Right lobe of liver (tissue), 6 donors: ENCODE measurements around the gene NIP7. TPM values are rescaled to one million over a fixed set of nuclear protein-coding genes. Genes with fewer than 3 reads are reported as not detected.

Experiments
- ATAC-seq, 4 donors: fragments of 200-7000 bp; cut with Tn5 transposase; one replicate each; pipeline ENCODE4 v1.9.1; 2020; ENCODE audit warnings: mild to moderate bottlenecking in 4 of 4, moderate library complexity in 4 of 4
- DNase-seq, 3 donors: peaks; one replicate each; pipeline ENCODE4 v3.0.0-alpha.2; 2020
- H3K27ac ChIP-seq, 3 donors: fragments of 200-600 bp; one replicate each; pipeline ENCODE4 v1.8.0; 2022
- H3K27me3 ChIP-seq, 2 donors: fragments of 200-600 bp; one replicate each; pipeline ENCODE4 v1.8.0; 2022
- H3K36me3 ChIP-seq, 4 donors: fragments of 200-600 bp; sonication (generic) in 1 of 4; one replicate each; pipeline versions ENCODE4 v1.5.1 to v1.8.0; 2017 to 2022; ENCODE audit warnings: control low read depth in 1 of 4
- H3K4me1 ChIP-seq, 4 donors: fragments of 200-600 bp; sonication (generic) in 1 of 4; one replicate each; pipeline versions ENCODE4 v1.5.1 to v1.8.0; 2017 to 2022; ENCODE audit warnings: control low read depth in 1 of 4
- H3K4me3 ChIP-seq, 3 donors: fragments of 200-600 bp; one replicate each; pipeline ENCODE4 v1.8.0; 2022
- H3K9me3 ChIP-seq, 4 donors: fragments of 200-600 bp; sonication (generic) in 1 of 4; one replicate each; pipeline versions ENCODE4 v1.5.1 to v1.8.0; 2017 to 2022; ENCODE audit warnings: control low read depth in 1 of 4
- CTCF ChIP-seq, 4 donors: fragments of 200-600 bp in 3 of 4; fragments of 450-650 bp in 1 of 4; IDR thresholded peaks; one replicate each; pipeline versions ENCODE4 v1.5.1 to v1.8.0; 2016 to 2022; ENCODE audit warnings: antibody characterized with exemption in 4 of 4, mild to moderate bottlenecking in 2 of 4
- POLR2A ChIP-seq: fragments of 450-650 bp; IDR thresholded peaks from one replicate; pipeline ENCODE4 v1.6.1; 2017; ENCODE audit warnings: antibody characterized with exemption, mild to moderate bottlenecking
- WGBS: methylation state at CpG from one replicate; pipeline ENCODE4 v1.1.6; 2018; ENCODE audit warnings: low coverage, low lambda C conversion rate; ENCODE audit not compliant: insufficient coverage; ENCODE audit errors: missing lambda C conversion rate; 5-methylcytosine and 5-hydroxymethylcytosine counted together
- intact Hi-C, 2 donors: fragments of 100-400 bp; cut with DNase I; formaldehyde crosslinking; loops; one replicate each; pipeline versions ENCODE4 v1.11.2 to v1.14.1; 2022
- total RNA-seq, 6 experiments: library from RNA; depleted of rRNA in 2 of 6; stranded (reverse); fragments of >200 nt in 2 of 6; fragmentation: NEBNext Ultra II Directional in 3 of 6; extraction: Animal tissue kit (Norgen Biotek cat#: 25700) in 3 of 6; gene quantifications; one replicate each; pipeline versions ENCODE4 v1.1.0 to v1.2.4, GENCODE V29; 2016 to 2023
- donor health status: DM: no; HTN: yes; CAD: no.
- donor health status: DM: no; HTN: no; CAD: no.
- donor health status: DM: no; HTN: no; CAD: no.
- donor health status: DM: no; HTN: yes; CAD: no.
- donor health status: DM: no; HTN: yes; CAD: no.

The NIP7 gene
- total RNA-seq, 6 experiments from 2014 or later: 6.9 to 11.3 (median 9.4) TPM

- intact Hi-C loops: no loop called here
- Histone ChIP-seq H3K4me3 (no peak overlapping the region), H3K27ac (no peak overlapping the region), H3K27me3 (no peaks in the 10 kb centered on the region), H3K4me1 (peaks cover 0 to 7% (median 0%) of the 10 kb centered on the region in 4 donors), H3K36me3 (peaks cover 0 to 49% (median 17%) of the 10 kb centered on the region in 4 donors), H3K9me3 (no peaks in the 10 kb centered on the region)
- DNase-seq: peak in 1 of 3 donors; percentile 24
- WGBS: 40% methylated on average over 1 of the region's 1 CpG
- TF ChIP-seq POLR2A: no peak
- no peak for TF ChIP-seq CTCF (IDR thresholded peaks at IDR 0.05)
- ATAC-seq: peak; percentile 43 to 73 (median 54)
Observed at GRCh38 chr16:69373019-69373418, 33.4 kb downstream of the NIP7 start.

- peaks cover 0 to 50% (median 9%) of the 10 kb centered on the region in 4 donors for H3K36me3 ChIP-seq
- DNase-seq (no peak), ATAC-seq (no peak)
- 100% methylated on average over 2 of the region's 10 CpGs for WGBS
- no peaks in the 10 kb centered on the region for H3K9me3 ChIP-seq
- H3K27ac ChIP-seq: no peak overlapping the region
- no peaks in the 10 kb centered on the region for H3K27me3 ChIP-seq
- intact Hi-C loops: no loop called here
- no peak overlapping the region for H3K4me3 ChIP-seq
- TF ChIP-seq POLR2A (no peak), CTCF (IDR thresholded peaks at IDR 0.05) (no peak)
- peaks cover 0 to 7% (median 0%) of the 10 kb centered on the region in 4 donors for H3K4me1 ChIP-seq
Observed at GRCh38 chr16:69376393-69377059, 37.0 kb downstream of the NIP7 start.

GRCh38 chr16:69378036-69378435, 38.5 kb downstream of the NIP7 start:
- WGBS: 80% methylated on average over 1 of the region's 1 CpG
- H3K4me3 ChIP-seq: no peak overlapping the region
- H3K9me3 ChIP-seq: no peaks in the 10 kb centered on the region
- intact Hi-C loops: no loop called here
- no peak for ATAC-seq
- H3K36me3 ChIP-seq: peaks cover under 1 to 54% (median 8%) of the 10 kb centered on the region in 4 donors
- no peak overlapping the region for H3K27ac ChIP-seq
- DNase-seq: no peak
- TF ChIP-seq CTCF (IDR thresholded peaks at IDR 0.05) (no peak), POLR2A (no peak)
- H3K27me3 ChIP-seq: no peaks in the 10 kb centered on the region
- H3K4me1 ChIP-seq: peaks cover 0 to 4% (median 0%) of the 10 kb centered on the region in 4 donors

GRCh38 chr16:69378760-69379159, 39.2 kb downstream of the NIP7 start:
- Histone ChIP-seq H3K4me3 (no peak overlapping the region), H3K27me3 (no peaks in the 10 kb centered on the region), H3K4me1 (no peaks in the 10 kb centered on the region), H3K27ac (no peak overlapping the region), H3K36me3 (peaks cover 3 to 61% (median 8%) of the 10 kb centered on the region in 4 donors), H3K9me3 (no peaks in the 10 kb centered on the region)
- DNase-seq: no peak
- intact Hi-C loops: no loop called here
- no peak for ATAC-seq
- no peak for TF ChIP-seq POLR2A
- no peak for TF ChIP-seq CTCF (IDR thresholded peaks at IDR 0.05)
- WGBS: 75% methylated on average over 1 of the region's 1 CpG
